CD8-positive, alpha-beta memory T cell (primary cell): ENCODE data around the gene SEPSECS. TPM values are rescaled to one million over a fixed set of nuclear protein-coding genes. Genes with fewer than 3 reads are reported as not detected.
A peak's percentile ranks its signal among the peaks of the same experiment; 100 is the strongest.

Experiments
- CTCF ChIA-PET: fragments of 350-600 bp; sonication (Branson Sonifier 250); formaldehyde crosslinking; loops from one replicate; lab custom pipeline; 2021; ENCODE audit warnings: antibody characterized with exemption; lab: Charles Lee
- POLR2A ChIA-PET: fragments of 350-600 bp; sonication (Branson Sonifier 250); formaldehyde crosslinking; loops from one replicate; lab custom pipeline; 2021; ENCODE audit warnings: antibody characterized with exemption; lab: Charles Lee
- DNase-seq, 5 donors: peaks; one replicate each; pipeline versions ENCODE4 v3.0.0 to v3.0.0-alpha.2; 2020 to 2022; ENCODE audit warnings: mixed read lengths in 1 of 5
- H3K27ac ChIP-seq: one replicate; pipeline ENCODE4 v1.7.0; 2013; ENCODE audit warnings: low read depth, mild to moderate bottlenecking, low read length, moderate library complexity
- H3K27me3 ChIP-seq: 2 replicates; pipeline ENCODE4 v1.7.0; 2013; ENCODE audit warnings: low read length, mild to moderate bottlenecking; ENCODE audit not compliant: insufficient read depth, poor library complexity, severe bottlenecking
- H3K36me3 ChIP-seq: 2 replicates; pipeline ENCODE4 v1.7.0; 2013; ENCODE audit warnings: mild to moderate bottlenecking, low read length, moderate library complexity; ENCODE audit not compliant: insufficient read depth
- H3K4me1 ChIP-seq: 2 replicates; pipeline ENCODE4 v1.7.0; 2013; ENCODE audit warnings: mild to moderate bottlenecking, low read length, moderate library complexity; ENCODE audit not compliant: insufficient read depth
- H3K4me3 ChIP-seq: 2 replicates; pipeline ENCODE4 v1.7.0; 2013; ENCODE audit warnings: mild to moderate bottlenecking, low read length
- H3K9me3 ChIP-seq: 2 replicates; pipeline ENCODE4 v1.7.0; 2013; ENCODE audit warnings: mild to moderate bottlenecking, low read length
- H3K27ac Mint-ChIP-seq, 8 donors: one replicate each; pipeline ENCODE4 v1.8.0; 2020 to 2021; ENCODE audit warnings: mixed read lengths in 8 of 8, mild to moderate bottlenecking in 6 of 8, inconsistent platforms in 3 of 8, moderate library complexity in 3 of 8
- H3K27me3 Mint-ChIP-seq, 2 donors: one replicate each; pipeline ENCODE4 v1.8.0; 2020 to 2021; ENCODE audit warnings: mixed read lengths in 2 of 2, mild to moderate bottlenecking in 1 of 2, moderate library complexity in 1 of 2
- H3K36me3 Mint-ChIP-seq, 3 donors: one replicate each; pipeline ENCODE4 v1.8.0; 2020 to 2021; ENCODE audit warnings: mixed read lengths in 3 of 3, inconsistent platforms in 1 of 3, mild to moderate bottlenecking in 1 of 3
- H3K4me1 Mint-ChIP-seq, 3 donors: one replicate each; pipeline ENCODE4 v1.8.0; 2020 to 2021; ENCODE audit warnings: mixed read lengths in 3 of 3, inconsistent platforms in 1 of 3, mild to moderate bottlenecking in 1 of 3
- H3K4me3 Mint-ChIP-seq, 7 donors: one replicate each; pipeline ENCODE4 v1.8.0; 2020 to 2021; ENCODE audit warnings: mixed read lengths in 7 of 7, mild to moderate bottlenecking in 6 of 7, moderate library complexity in 4 of 7, inconsistent platforms in 2 of 7
- H3K9me3 Mint-ChIP-seq, 5 donors: one replicate each; pipeline ENCODE4 v1.8.0; 2020 to 2022; ENCODE audit warnings: mixed read lengths in 5 of 5, mild to moderate bottlenecking in 3 of 5, moderate library complexity in 2 of 5, inconsistent platforms in 1 of 5
- polyA plus RNA-seq: library from polyadenylated mRNA; unstranded; fragments of 300-500 nt; fragmentation: Illumina TruSeq; gene quantifications from one replicate; pipeline ENCODE4 v1.2.3, GENCODE V29; 2021
- total RNA-seq, 2 experiments: library from RNA; stranded (reverse); gene quantifications; one replicate each; pipeline ENCODE4 v1.2.3, GENCODE V29; 2021

The SEPSECS gene
- 10 to 100 TPM in 1 of 2 experiments, 1 to 10 TPM in 1; 8.6 to 10.0 TPM for total RNA-seq
- polyA plus RNA-seq: 3.1 TPM

DNA sequence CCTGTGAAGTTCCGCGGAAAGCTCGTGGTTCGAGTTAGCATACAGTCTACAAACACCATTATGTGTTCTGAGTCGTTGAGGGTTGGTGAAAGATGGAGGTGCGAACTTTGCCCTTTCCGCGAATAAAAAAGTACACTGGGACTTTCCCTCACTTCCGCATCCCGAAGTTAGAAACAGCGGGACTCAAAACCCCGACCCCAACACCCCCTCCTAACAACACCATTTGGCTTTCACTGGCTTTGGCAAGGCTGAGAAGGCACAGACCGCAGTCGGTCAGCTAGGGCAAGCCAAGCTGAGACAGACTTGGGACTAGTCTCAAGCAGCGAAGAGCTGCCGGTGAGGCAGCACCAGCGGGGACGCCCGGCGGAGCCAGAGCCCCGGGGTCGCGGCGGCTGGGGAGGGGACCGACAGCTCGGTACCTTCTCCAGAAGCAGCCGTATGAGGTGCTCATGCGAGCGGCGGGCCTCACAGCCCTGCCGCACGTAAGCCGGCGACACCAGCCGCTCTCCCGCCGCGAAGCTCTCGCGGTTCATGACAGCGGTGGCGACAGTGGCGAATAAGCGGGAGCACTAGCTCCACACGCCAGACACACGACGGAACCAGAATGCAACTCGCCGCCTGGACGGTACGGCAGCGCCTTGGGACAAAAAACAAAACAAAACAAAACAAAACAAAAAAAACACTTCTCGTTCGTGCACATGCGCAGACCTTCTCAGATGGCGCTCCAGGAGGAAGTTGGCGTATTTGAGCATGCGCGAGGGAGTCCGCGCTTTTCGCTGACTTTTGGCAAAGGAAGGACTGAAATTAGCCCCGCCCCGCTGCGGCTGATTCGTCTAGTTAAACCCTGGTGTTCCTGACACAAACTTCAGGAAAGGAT lies at the start of gene SEPSECS:
TSS of gene SEPSECS (minus strand) at position 613 of the 877 bp plus-strand sequence. CDS start at position 533, 80 bp downstream.
- Mint-ChIP-seq H3K4me3 (peak within 1 kb of the TSS; percentile 90 to 97 (median 94)), H3K4me1 (peaks cover 48 to 66% (median 65%) of the 10 kb centered on the region in 3 donors), H3K27ac (peak within 1 kb of the TSS; percentile 87 to 99 (median 97)), H3K27me3 (peaks cover 0 to 5% of the 10 kb centered on the region in 2 donors), H3K9me3 (no peaks in the 10 kb centered on the region), H3K36me3 (peaks cover 0 to 50% (median 11%) of the 10 kb centered on the region in 3 donors)
- Histone ChIP-seq H3K9me3 (no peaks in the 10 kb centered on the region), H3K4me1 (peaks cover 28% of the 10 kb centered on the region), H3K27ac (peak within 1 kb of the TSS; percentile 97), H3K36me3 (no peaks in the 10 kb centered on the region), H3K4me3 (peak within 1 kb of the TSS; percentile 96), H3K27me3 (no peaks in the 10 kb centered on the region)
- DNase-seq: peak; percentile 94 to 96 (median 95)
- POLR2A ChIA-PET: interaction anchor here (1.2 to 3.0 kb wide), 6 partner anchors 19 to 575 kb away, joined by 3 to 35 read pairs (median 6); partner anchors contain the start of genes ANAPC4, DHX15, PI4K2B and ZCCHC4
- CTCF ChIA-PET: interaction anchor here (0.9 to 4.7 kb wide), 3 partner anchors 15 to 153 kb away, joined by 4 to 29 read pairs (median 22); partner anchors contain the start of genes PI4K2B and ZCCHC4

GRCh38 chr4:25209702-25210101 lies 49.5 kb upstream of the SEPSECS start:
- Mint-ChIP-seq H3K27me3 (peaks cover 0 to 9% of the 10 kb centered on the region in 2 donors), H3K27ac (no peak overlapping the region), H3K4me3 (no peak overlapping the region), H3K36me3 (peaks cover 0 to 36% (median 0%) of the 10 kb centered on the region in 3 donors), H3K4me1 (no peaks in the 10 kb centered on the region), H3K9me3 (peaks cover 14 to 29% (median 15%) of the 10 kb centered on the region in 5 donors)
- DNase-seq: no peak
- Histone ChIP-seq H3K9me3 (no peaks in the 10 kb centered on the region), H3K27me3 (no peaks in the 10 kb centered on the region), H3K36me3 (no peaks in the 10 kb centered on the region), H3K4me3 (no peak overlapping the region), H3K27ac (no peak overlapping the region), H3K4me1 (no peaks in the 10 kb centered on the region)
- ChIA-PET POLR2A (no interaction called here), CTCF (interaction anchor here (0.9 kb wide), 1 partner anchor 10 kb away, joined by 3 read pairs; no protein-coding TSS in a partner anchor)

- Mint-ChIP-seq H3K4me1 (no peaks in the 10 kb centered on the region), H3K9me3 (peaks cover 11 to 27% (median 19%) of the 10 kb centered on the region in 5 donors), H3K36me3 (peaks cover 0 to 33% (median 0%) of the 10 kb centered on the region in 3 donors), H3K4me3 (no peak overlapping the region), H3K27ac (peak overlapping the region in 1 of 8 donors; percentile 38), H3K27me3 (peaks cover 0 to 9% of the 10 kb centered on the region in 2 donors)
- Histone ChIP-seq H3K4me3 (no peak overlapping the region), H3K4me1 (no peaks in the 10 kb centered on the region), H3K27me3 (no peaks in the 10 kb centered on the region), H3K36me3 (no peaks in the 10 kb centered on the region), H3K9me3 (no peaks in the 10 kb centered on the region), H3K27ac (no peak overlapping the region)
- CTCF ChIA-PET: no interaction called here
- POLR2A ChIA-PET: no interaction called here
- DNase-seq: no peak
Observed at GRCh38 chr4:25207997-25208396, 47.7 kb upstream of the SEPSECS start.

DNA sequence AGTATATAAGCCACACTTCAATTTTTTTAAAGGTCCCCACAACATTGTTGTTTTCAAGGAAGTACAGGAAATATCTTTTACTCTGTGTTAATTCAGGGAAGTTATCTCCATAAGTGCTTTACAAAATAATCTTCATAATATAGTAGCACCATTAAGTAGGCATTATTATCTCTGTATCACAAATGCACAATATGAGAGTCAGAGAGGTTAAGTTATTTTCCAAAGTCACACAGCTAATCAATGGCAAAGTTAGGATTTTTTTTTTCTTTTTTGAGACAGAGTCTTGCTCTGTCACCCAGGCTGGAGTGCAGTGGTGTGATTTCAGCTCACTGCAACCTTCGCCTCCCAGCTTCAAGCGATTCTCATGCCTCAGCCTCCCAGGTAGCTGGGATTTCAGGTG lies 38.5 kb upstream of the SEPSECS start:
- Mint-ChIP-seq H3K36me3 (peaks cover 9 to 28% (median 27%) of the 10 kb centered on the region in 3 donors), H3K4me3 (no peak overlapping the region), H3K27me3 (no peaks in the 10 kb centered on the region), H3K27ac (no peak overlapping the region), H3K9me3 (peaks cover 6 to 10% (median 6%) of the 10 kb centered on the region in 5 donors), H3K4me1 (peaks cover 7 to 10% (median 9%) of the 10 kb centered on the region in 3 donors)
- no peaks in the 10 kb centered on the region for H3K27me3 ChIP-seq
- POLR2A ChIA-PET: no interaction called here
- H3K4me3 ChIP-seq: no peak overlapping the region
- CTCF ChIA-PET: interaction anchor here (1.5 kb wide), 1 partner anchor 36 kb away, joined by 3 read pairs; no protein-coding TSS in a partner anchor
- no peaks in the 10 kb centered on the region for H3K4me1 ChIP-seq
- H3K9me3 ChIP-seq: no peaks in the 10 kb centered on the region
- no peak overlapping the region for H3K27ac ChIP-seq
- no peaks in the 10 kb centered on the region for H3K36me3 ChIP-seq
- no peak for DNase-seq

DNA sequence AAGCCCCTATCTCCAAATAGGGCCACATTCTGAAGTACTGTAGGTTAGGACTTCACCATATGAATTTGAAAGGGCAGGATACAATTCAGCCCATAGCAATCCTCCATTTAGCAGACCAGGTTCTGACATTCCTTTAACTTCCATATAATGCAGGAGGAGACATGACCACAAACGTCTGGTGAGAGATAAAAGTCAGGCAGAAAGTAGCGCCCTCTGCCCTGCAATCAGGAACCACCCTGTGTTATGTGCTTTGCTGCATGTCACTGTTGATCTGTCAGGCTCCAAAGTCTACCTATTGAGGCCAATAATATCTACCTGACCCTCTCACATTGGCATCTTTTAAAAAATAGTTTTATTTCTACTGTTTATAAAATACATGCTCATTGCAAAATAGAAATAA lies 30.2 kb upstream of the SEPSECS start:
- Mint-ChIP-seq H3K36me3 (peaks cover 0 to 6% (median 0%) of the 10 kb centered on the region in 3 donors), H3K4me3 (no peak overlapping the region), H3K27me3 (no peaks in the 10 kb centered on the region), H3K4me1 (peaks cover 10 to 16% (median 12%) of the 10 kb centered on the region in 3 donors), H3K27ac (peak overlapping the region in 1 of 8 donors; percentile 69), H3K9me3 (no peaks in the 10 kb centered on the region)
- Histone ChIP-seq H3K27ac (no peak overlapping the region), H3K9me3 (no peaks in the 10 kb centered on the region), H3K27me3 (no peaks in the 10 kb centered on the region), H3K4me1 (no peaks in the 10 kb centered on the region), H3K36me3 (no peaks in the 10 kb centered on the region), H3K4me3 (no peak overlapping the region)
- ChIA-PET POLR2A (no interaction called here), CTCF (no interaction called here)
- DNase-seq: no peak

DNA sequence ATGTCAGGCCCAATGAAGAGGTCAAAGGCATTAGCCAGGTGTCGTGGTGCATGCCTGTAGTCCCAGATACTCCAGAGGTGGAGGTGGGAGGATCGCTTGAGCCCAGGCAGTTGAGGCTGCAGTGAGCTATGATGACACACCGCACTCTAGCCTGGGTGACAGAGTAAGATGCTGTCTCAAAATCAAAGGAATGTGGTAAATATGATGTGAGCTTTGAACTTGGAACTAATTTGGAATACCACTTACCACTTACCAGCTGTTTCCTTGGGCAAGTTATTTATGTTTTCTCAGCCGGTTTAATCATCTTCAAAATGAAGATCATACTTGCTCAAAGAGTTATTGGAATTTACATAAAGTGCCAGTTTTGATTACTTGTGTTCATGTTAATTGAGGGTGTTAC lies 23.8 kb upstream of the SEPSECS start:
- Histone ChIP-seq H3K4me3 (no peak overlapping the region), H3K9me3 (no peaks in the 10 kb centered on the region), H3K27me3 (no peaks in the 10 kb centered on the region), H3K36me3 (no peaks in the 10 kb centered on the region), H3K4me1 (peaks cover 6% of the 10 kb centered on the region), H3K27ac (no peak overlapping the region)
- DNase-seq: no peak
- POLR2A ChIA-PET: no interaction called here
- H3K27ac Mint-ChIP-seq: peak overlapping the region in 1 of 8 donors; percentile 55
- no peak overlapping the region for H3K4me3 Mint-ChIP-seq
- no peaks in the 10 kb centered on the region for H3K9me3 Mint-ChIP-seq
- peaks cover 9 to 38% (median 15%) of the 10 kb centered on the region in 3 donors for H3K4me1 Mint-ChIP-seq
- H3K27me3 Mint-ChIP-seq: peaks cover 0 to 1% of the 10 kb centered on the region in 2 donors
- peaks cover 0 to 2% (median 1%) of the 10 kb centered on the region in 3 donors for H3K36me3 Mint-ChIP-seq
- CTCF ChIA-PET: interaction anchor here (1.2 kb wide), 1 partner anchor 128 kb away, joined by 3 read pairs; no protein-coding TSS in a partner anchor

- ChIA-PET POLR2A (no interaction called here), CTCF (interaction anchor here (1.2 kb wide), 1 partner anchor 129 kb away, joined by 3 read pairs; no protein-coding TSS in a partner anchor)
- DNase-seq: no peak
- Histone ChIP-seq H3K27ac (no peak overlapping the region), H3K27me3 (no peaks in the 10 kb centered on the region), H3K9me3 (no peaks in the 10 kb centered on the region), H3K36me3 (no peaks in the 10 kb centered on the region), H3K4me1 (peaks cover 17% of the 10 kb centered on the region), H3K4me3 (no peak overlapping the region)
- no peak overlapping the region for H3K4me3 Mint-ChIP-seq
- peaks cover 18 to 43% (median 20%) of the 10 kb centered on the region in 3 donors for H3K4me1 Mint-ChIP-seq
- H3K9me3 Mint-ChIP-seq: no peaks in the 10 kb centered on the region
- H3K27ac Mint-ChIP-seq: peak overlapping the region in 1 of 8 donors; percentile 75
- peaks cover 0 to 1% of the 10 kb centered on the region in 2 donors for H3K27me3 Mint-ChIP-seq
- H3K36me3 Mint-ChIP-seq: peaks cover 0 to 2% (median 1%) of the 10 kb centered on the region in 3 donors
Observed at GRCh38 chr4:25182937-25183336, 22.7 kb upstream of the SEPSECS start.
